Activated CD4-positive, CD25-positive, alpha-beta regulatory T cell treated with anti-CD3 and anti-CD28 coated beads, Interleukin-2, amount 50 U/mL, for 16 hours (primary cell): ENCODE measurements around the gene HORMAD2.
"Not testable (repeated sequence)": the region's sequence is repeated elsewhere in the genome, so short reads cannot be mapped to it uniquely, and the experiment has no call there.

Experiments used
- DNase-seq: peaks from one replicate; pipeline ENCODE4 v3.0.0-alpha.2; 2020; ENCODE audit warnings: low read depth, low spot score

The HORMAD2 gene

DNA sequence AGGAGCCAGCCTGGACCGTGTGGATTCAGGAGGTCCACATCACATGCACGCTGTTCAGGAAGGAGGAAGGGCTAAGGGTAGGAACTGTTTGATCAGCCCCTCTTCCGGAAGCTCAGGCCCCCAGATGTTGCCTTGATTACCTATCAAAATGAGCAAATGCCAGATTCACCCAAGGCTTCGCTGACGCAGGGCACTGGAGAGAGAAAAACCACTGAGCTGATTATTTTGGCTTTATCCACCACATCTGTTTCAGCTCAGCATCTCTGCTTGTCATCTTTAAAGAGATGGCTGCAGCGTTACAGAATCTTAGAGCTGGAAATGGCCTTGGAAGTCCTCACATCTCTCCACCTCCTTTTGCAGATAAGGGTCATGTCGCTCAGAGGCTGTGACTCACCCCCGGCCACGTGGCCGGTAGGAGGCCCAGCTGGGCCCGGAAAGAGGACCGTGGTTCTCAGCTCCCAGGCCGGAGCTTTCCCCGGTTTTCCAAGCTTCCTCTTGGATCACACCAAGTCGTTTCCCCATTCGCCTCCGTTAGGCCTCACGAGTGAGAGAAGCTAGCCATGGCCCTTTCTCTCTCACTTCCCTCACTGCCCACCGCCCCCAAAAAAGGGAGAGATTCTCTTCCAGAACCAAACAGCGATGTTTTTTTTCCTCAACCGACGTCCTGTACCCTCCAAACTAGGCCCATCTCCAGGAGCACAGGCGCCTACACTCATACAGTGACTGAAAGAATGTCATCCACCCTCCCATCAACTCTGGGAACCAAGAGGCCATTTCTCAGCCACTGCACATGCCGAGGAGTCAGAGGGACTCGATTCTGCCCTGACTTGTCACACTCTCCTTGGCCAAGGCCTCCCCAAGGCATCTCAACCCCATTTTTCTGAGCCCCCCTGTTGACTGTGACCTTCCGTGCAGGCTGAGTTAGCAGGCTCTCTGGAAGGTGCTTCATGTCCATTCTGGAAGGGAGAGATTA is 128.7 kb downstream of the HORMAD2 start:
- no peak for DNase-seq

DNA sequence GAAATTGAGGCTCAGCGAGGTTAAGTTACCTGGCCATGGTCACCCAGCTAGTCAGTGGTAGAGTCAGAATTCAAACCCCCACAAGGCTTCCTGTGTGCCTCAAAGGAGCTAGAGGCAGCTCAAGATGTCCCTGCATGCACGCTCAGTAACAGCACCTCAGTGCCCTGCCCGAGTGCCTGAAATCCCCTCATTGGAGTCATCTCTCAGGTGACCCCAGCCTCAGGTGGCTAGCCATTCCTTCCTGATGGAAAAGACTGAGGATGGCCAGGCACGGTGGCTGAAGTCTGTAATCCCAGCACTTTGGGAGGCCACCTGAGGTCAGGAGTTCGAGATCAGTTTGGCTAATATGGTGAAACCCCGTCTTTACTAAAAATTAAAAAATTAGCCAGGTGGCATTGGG is 129.4 kb downstream of the HORMAD2 start:
- DNase-seq, result no peak

DNA sequence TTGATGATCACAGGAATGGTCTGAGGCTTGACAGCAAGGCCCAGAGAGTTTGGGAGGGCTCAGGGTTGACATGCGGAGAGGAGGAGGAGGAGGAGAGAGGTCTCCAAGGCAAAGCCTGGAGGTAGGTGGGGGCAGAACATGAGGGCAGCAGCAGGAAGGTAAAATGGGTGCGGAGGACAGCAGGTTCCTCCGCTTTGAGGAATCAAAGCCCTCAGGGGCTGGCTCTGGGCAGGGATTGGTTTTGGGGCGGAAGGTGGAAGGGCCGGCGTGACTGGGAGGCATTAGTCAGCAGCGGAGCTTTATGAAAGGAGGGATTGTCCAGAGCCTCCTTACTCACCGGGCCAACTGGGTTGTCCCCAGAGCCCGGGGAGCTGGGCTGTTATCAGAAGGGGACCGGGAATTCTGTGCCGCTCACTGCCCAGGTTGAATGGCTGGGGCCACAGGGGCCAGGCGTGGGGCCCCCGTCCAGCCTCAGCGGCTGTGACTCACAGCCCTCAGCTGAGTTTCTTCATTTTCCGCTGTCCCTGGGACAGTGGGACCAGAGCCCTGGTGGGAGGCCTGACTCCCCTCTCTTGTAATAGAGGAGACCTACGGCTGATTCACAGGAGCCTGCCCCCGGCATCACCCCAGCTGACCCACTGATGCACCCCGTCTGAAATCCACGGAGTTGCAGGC is 130.1 kb downstream of the HORMAD2 start:
- no peak for DNase-seq

DNA sequence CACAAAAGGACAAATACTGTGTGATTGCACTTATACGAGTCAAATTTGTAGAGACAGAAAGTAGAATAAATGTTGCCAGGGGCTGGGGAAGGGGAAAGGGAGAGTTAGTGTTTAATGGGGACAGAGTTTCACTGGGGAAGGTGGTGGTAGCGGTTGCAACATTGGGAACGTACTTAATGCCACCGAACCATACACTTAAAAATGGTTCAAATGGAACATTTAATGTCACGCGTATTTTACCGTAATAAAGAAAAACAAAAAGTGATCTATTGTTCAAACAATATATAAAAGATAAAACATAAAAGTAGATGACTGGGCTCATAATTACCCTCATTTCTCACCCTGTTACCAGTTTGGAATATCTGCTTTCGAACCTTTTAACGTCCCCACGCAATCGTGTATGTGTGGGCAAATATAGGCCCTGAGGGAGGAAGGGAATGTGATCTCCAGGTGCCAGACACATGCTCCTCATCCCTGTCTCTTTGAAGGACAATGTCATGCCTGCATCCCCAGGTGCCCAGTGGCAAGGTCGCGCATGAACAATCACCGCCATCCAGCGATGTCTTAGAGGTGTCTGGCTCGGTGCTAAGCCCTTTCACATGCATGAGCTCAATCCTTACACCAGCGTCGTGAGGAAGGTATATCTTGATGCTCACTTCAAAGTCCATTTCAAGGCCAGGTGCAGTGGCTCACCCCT is 131.0 kb downstream of the HORMAD2 start:
- DNase-seq, result no peak

DNA sequence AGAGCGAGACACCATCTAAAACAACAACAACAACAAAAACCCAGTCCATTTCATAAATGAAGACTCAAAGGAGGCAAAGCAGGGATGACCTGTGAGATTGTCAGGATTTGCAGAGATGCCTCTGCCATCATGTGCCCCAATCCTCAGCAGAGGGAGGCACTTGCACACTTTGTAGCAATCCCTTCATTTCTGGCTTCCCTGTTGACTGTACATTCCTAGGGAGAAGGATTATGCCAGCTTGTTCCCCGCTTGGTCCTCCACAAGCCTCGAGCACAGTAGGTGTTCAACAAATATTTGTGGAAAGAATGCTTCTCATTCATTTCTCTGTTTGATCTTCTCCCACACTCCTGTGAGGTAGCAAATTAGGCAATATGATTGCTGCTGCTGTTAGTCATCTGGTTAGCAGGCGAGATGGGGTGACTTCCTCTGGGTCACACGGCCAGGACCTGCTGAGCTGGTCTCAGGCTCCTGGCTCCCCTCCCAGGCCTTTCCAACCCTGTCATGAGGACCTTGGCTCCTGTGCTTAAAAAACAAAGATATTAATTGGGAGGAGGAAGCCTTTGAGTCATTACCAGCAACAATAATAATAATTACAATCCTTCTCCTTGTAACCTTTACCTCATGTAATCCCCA is 132.2 kb downstream of the HORMAD2 start:
- DNase-seq, result no peak

DNA sequence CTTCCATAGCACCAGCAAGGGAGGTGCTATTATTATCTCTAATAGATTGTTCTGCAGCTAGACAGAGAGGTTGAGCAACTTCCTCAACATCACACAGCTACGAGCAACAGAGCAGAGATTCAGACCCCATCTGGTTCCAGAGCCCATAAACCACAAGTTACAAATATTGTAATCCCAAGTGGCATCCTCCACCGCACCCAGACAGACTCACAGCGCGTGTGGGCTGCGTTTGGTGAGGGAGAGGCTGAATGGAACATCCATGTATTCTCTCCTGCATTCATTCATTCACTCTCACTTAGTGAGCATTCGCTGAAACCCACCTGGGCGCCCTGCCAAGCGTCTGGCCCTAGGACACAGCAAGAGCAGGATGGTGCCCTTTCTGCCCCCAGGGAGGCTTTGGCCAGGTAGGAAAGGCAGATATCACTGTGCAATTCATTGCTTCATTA is 132.8 kb downstream of the HORMAD2 start:
- no peak for DNase-seq

DNA sequence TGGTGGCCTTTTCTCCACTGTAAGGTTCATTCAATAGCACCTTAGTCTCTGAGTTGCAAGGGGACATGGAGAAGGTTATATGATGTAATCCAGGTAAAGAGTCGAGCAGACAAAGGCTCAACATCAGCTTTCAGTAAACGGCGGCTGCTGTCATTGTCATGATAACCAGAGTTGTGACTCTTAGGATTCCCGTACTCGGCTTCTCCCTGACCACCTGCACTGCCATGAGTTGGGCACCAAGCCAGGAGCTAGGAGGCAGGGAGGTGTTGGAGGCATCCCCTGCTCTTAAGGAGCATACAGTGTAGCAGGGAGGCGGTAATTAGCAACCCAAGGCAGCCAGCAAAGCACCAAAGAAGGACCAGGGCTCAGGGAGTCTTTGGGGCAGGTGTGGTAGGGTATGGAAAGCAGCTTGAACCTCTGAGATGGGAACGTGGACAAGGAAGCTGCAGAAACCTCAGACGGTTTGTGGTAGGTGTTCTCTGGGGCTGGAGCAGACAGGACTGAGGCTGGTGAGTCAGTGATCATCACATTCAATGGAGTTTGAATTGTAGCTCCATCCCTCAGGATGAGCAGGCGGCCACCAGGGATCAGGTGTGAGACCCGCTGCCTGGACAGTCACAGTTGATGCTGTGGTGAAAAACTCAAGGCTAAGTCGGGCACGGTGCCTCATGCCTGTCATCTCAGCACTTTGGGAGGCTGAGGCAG is 134.6 kb downstream of the HORMAD2 start:
- DNase-seq, result no peak

DNA sequence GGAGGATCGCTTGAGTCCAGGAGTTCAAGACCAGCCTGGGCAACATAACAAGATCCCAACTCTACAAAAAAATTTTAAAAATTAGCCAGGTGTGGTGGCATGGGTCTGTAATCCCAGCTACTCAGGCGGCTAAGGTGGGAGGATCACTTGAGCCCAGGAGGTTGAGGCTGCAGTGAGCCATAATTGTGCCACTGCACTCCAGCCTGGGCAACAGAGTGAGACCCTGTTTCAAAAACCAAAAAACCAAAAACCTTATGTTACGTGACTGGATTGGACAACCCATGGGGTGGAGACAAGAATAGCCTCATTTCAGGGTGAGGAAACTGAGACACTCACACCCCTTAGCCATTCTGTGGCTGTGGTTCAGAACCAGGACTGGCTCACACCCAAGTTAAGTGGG is 136.0 kb downstream of the HORMAD2 start:
- not testable (repeated sequence) for DNase-seq

DNA sequence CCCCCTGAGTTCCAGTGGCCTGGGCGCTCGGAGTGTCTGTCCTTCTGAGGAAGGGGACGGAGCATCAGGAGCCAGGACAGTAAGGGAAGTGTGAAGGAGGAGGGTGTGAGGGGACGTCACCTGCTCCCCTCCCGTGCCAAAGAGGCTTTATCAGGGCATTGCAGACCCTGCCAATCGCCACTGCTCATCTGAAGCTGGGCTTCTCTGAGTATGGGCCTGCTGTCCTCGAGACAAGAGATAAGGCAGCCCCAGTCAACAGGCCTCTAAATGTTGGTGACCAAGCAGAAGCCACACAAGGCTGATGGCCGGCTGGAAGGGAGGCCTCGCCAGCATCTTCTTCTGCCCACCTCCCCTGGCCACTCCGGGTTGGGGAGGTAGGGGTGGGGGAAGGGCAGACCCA is 136.4 kb downstream of the HORMAD2 start:
- DNase-seq, result no peak

DNA sequence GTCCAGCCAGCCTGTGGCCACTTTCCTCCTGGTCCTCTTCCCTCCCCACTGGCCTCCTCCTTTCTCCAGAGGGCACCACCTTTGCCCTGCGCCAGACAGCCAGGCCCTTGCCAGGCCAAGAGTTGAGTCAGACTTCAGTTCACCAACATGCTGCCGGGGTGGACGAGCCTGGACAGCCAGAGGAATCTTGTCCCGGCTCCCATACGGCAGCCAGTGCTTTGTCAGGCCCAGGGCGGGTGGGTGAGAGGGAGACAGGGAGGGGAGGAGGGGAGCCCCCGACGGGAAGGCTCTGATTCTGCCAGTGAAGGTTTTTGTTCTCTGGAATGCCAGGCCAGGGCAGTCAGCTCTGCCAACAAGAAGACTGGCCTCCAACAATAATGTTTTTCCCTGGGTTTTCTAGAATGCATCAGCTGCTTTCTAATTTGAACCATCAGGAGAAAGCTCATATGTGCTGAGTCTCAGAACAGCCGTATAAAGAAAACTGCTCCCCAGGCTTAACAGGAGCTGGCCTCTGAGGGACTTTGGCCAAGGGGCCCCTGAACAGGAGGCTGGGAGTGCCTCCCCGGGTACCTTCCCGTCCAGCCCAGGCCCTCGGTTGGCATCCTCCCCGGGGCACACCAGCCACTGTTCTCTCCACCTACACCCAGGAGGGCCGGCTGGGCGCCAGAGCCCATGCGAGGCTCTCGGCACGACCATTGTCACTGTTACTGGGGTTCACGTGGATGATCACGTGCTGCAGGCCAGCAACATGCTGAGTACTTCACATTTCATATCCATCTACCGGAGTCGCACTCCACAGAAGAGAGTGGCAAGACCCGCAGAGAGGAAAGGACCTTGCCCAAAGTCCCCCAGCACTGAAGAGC is 137.7 kb downstream of the HORMAD2 start:
- DNase-seq, result no peak

DNA sequence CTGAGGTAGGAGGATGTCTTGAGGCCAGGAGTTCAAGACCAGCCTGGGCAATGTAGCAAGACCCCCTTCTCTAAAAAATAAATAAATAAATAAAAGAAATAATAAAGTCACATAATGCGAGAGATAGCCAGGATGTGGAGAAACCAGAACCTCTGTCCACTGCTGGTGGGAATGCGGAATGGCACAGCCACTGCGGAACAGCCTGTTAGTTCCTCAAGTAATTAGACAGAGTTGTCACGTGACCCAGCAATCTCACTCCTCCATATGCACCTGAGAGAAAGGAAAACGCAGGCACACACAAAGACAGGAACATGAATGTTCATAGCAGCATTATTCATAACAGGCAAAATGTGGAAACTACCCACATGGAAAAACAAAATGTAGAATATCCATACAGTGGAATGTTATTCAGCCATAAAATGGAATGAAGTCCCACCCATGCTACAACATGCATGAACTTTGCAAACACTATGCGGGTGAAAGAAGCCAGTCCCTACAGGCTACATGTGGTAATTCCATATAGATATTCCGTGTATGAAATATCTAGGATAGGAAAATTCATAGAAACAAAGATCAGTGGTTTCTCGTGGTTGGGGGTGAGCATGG is 138.9 kb downstream of the HORMAD2 start:
- DNase-seq, result no peak

DNA sequence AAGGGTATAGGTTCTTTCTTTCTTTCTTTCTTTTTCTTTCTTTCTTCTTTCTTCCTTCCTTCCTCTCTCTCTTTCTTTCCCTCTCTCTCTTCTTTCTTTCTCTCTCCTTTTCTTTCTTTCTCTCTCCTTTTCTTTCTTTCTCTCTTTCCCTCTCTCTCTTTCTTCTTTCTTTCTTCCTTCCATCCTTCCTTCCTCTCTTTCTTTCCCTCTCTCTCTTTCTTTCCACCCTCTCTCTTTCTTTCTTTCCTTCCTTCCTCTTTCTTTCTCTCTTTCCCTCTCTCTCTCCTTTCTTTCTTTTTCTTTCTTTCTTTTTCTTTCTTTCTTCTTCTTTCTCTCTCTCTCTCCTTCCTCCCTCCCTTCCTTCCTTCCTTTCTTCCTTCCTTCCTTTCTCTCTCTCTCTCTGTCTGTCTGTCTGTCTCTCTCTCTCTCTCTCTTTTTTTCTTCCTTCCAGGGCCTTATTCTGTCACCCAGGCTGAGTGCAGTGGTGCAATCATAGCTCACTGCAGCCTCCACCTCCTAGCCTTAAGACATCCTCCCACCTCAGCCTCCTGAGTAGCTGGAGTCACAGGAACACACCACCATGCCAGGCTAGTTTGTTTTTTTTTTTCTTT is 139.5 kb downstream of the HORMAD2 start:
- no peak for DNase-seq

DNA sequence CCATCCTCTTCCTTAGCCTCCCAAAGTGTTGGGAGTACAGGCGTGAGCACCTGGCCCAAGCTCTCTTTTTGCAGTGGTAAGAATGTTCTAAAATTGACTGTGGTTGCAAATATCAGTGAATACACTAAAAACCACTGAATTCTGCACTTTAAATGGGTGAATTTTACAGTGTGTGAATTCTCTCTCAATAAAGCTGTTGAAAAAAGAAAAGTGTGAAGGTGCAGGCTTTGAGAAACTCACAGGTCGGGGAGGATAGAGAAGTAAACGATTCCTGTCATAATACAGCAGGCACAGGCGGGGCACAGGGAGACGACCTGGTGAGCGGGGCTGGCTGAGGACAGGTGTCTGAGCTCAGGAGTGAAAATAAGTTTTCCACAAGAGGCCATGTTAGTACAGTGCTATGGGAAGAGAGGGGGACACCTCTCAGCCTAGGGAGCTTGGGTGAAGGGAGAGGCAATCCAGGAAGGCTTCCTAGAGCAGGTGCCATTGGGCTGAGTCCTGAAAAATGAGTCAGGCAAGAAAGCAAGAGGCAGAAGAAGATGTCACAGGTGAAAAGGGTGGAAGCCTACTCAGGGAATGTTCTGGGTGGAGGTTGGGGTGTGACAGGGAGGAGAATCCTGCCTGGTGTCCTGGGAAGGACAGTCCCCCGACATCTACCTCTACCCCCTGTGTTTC is 140.2 kb downstream of the HORMAD2 start:
- no peak for DNase-seq

DNA sequence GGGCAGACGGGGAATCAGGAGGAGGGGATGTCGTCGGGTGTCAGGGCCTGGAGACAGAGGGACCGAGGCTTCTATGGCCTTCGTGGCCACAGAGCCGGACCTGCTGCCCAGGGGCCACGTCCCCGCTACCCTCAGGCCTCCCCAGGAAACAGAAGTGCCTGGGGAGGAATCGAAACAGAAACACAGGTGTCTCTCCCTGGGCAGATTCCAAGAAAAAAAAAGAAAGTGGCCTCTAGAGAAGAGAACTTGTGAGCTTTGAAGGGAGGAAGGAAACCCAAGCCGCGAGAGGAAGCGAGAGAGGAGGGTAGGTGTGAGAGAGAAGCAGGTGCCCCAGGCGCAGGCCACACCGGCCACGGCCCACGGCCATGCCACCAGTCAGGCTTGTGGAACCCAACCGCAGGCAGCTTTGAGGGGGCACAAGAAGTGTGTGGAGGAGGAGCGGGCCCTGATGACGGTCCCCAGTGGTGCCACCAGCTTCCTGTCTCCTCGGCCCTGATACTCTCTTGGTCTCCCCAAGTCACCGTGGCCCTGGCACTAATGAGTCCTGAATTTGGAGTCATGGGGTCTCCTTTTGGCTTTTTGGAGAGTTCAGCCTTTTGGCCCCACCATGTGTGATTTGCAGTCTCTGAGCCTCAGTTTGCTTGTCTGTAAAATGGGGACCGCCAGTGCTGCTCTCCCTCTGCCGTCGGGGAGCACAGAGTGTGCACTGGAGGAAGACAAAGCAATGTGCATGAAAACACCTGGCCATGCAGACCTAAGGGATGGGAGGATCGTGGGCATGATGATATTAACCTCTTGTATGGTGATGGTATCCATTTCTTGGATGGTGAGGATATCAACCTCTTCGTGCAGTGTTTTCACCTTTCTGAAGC is 141.1 kb downstream of the HORMAD2 start:
- peak; percentile 13 for DNase-seq

DNA sequence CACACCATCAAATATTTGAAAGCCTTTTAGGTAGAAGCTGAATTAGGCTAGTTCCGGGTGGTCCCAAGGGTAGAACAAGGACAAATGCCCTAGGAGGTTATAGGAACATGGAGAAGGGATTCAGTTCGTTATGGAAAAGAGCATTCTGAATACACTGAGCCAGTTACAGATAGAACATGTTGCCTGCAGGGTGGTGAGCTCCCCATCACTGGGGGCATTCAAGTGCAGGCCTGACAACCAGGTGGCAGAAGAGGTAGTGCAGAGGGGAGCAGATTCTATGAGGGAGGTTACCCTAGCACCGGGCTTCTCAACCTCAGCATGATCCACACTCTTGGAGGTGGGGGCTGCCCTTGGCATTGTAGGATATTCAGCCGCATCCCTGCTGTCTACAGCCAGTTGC is 142.1 kb downstream of the HORMAD2 start:
- DNase-seq, result no peak

DNA sequence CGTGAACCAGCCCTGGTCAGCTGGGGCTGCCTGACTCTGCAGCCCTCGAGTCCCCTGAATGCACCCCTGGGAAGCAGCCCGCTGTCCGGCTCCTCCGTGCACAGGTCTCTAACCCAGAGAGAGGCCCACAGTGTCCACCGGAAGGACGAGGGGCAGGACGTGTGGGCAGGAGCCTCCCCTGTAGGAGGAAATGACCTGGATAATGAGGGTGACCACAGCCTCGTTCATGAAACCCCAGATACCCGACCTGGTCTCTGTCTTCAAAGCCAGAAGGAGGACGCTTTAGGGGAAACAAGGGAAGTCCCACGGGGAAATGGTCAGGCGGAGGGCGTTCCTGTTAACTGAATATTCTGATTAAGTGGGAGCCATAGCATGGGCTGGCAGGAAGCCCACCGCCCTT is 143.0 kb downstream of the HORMAD2 start:
- no peak for DNase-seq

DNA sequence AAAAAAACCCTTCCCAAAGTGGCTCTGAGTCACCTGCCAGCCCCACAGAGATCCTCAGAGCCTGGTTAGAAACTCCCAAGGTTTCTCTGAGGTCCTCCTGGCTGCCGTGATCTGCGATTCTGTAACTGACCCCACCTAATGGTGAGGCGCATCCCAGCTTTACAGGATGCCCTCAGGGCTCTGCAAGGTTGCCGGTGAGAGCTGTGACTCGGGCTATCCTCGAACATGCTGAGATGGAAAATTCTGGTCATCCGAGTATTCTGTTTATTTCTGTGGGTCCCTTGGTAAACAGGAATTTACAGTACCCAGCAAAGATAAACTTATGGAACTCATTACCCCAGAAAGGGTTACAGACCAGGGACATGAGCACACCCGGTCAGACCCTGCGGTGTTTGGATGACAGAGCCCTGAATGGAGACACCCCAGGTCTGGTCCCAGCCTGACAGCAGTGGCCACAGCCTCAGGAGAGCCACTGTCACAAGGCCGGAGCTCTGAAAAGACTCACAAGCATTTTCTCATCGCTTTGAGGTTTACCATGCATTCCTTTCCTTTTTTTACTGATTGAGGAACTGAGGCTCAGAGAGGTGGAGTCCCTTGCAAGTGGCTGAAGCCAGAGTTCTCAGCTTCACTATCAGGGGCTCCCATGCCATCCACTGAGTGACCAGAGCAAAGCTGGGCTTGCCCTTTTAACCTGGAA is 144.0 kb downstream of the HORMAD2 start:
- DNase-seq, result no peak
